Cerebellar cortex (tissue), 1 donor: ENCODE results near the gene ATXN1.
"Not testable (repeated sequence)": the region's sequence is repeated elsewhere in the genome, so short reads cannot be mapped to it uniquely, and the experiment has no call there.

ENCODE experiments used
- DNase-seq: peaks from one replicate; pipeline ENCODE4 v3.0.0-alpha.2; 2015; ENCODE audit warnings: low spot score

ATXN1 gene

DNA sequence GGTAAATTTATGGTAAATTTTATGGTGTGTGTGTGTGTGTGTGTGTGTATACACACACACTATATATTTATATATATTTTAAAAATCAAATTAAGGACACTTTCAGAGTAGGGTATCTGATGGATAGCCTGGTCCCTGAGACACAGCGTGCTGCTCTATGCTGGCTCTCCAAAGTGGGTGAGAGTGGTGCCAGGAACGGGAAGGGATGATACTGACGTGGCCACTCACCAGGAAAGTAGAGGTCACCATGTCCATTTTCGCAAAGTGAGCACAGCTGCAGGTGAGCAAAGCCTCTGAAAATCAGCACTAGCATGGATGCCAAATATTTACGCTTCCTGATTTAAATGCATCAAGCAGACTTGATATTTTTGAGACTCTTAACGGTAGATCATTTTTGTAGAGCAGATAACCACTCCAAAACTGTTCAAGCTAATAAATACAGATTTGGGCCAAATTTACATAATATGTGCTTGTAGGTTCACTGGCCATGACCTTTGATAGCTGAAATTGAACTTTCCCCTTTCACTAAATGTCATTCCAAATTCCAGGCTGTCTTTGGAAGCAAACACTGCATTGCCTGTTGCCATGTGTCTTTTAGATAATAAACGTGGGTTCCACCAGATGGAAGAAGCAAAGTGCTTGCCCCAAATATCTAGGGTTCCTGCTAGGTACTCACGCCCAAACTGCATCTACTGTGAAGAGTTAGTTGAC is 116.6 kb downstream of the ATXN1 start:
- DNase-seq, result no peak

DNA sequence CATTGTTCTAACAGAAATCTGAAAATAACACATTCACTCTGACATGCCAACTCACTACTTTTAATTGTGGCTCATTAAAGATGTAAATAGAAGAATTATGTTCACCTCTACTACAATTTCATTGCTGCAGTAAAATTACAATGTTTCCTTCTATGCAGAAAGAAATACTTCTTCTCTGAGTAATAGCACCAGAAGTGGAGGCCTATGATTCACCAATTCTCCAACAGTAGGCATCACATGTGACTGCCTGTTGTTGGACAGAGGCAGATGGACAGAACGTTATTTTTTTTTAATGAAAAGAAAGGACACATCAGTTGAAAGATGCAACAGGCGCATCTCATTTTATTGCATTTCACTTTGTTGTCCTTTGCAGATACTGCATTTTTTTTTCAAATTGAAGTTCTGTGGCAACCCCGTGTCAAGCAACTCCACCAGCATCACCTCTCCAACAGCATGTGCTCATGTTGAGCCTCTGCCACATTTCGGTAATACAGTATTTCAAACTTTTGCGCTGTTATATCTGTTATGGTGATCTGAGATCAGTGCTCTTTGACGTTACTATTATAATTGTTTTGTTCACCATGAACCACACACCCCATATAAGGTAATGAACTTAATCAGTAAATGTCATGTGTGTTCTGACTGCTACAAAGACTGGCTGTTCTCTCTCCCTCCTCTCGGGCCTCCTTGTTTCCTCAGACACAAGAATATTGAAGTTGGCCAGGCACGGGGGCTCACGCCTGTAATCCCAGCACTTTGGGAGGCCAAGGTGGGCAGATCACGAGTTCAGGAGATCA is 121.4 kb downstream of the ATXN1 start:
- DNase-seq, result no peak

DNA sequence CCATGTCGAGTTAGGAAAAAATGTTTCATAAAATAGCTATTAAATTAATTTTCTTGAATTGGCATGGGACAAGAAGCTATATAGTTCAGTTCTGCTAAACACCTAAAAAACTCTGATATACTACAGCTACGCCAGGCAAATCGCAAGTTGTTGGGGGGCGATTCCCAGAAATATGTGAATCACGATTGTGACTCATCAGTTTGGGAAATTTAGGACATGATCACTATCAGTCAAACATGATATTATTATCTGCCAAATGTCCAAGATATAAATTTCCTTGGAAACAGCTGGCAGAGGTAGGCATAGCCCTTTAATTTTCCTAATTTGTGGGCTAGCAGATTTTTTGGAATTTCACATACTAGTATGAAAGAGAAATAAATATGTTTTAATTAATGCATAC is 123.6 kb downstream of the ATXN1 start:
- DNase-seq, result no peak

DNA sequence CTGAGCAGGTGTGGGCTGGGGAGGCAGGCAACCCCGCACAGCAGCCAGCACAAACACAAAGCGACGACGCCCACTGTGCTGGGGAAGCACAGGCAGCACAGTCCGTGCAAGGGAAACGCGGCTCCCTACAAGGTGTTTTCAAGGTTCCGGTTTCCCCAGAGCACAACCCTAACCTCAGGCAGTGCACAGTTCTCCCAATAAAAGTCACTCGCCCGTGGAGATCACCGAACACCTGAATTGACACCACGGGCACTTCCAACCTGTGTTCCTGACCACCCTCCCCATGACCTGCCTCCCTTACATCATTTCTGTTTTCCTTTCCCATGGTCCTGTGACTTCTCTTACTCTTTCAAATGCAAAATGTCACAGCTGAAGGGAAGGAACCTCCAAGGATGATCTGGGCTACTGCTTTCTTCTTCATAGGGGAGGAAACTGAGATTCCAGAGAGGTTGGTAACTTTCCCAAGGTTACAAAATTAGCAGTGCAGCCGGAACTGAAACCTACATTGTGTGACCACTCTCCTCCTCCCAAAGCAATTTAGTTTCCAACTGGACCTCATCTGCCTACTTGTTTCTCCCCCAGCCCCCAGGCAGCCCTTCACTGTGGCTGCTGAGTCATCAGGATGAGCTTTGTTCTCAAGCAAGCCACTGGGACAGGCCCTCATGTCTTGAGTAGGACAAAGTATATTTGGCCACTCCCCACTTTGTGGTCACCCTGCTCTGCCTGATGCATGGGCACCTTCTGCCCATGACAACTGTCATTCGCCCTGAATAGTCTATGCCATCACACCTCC is 125.3 kb downstream of the ATXN1 start:
- DNase-seq, result no peak

DNA sequence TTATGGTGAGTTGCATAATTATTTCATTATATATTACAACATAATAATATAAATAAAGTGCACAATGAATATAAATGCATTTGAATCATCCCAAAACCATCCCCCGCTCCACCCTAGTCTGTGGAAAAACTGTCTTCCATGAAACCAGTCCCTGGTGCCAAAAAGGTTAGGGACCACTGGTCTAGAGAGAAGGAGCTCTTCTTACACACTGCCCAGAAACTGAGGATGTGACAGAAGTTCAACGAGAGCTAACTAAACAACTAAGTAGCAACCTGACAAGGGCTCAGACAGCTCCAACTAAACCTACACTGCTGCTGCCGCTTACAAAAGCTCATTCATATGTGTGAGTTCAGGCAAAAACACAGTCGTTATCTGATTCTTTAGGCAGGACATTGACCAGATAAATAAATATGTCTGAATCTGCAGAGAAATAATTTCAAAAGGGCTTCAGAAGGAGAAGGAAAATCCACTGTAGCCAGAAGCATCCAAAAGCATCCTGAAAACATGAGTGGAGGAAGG is 125.9 kb downstream of the ATXN1 start:
- no peak for DNase-seq

DNA sequence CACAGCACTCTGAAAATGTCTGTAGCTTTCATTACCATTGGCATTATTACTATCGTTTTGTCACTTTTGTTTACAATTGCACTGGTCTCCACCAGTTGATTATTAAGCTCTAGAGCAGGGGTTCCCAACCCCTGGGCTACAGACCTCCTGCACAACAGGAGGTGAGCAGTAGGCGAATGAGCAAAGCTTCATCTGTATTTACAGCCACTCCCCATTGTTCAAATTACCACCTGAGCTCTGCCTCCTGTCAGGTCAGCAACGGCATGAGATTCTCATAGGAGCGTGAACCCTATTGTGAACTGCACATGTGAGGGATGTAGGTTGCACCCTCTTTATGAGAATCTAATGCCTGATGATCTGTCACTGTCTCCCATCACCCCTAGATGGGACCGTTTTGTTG is 126.4 kb downstream of the ATXN1 start:
- DNase-seq, result no peak

DNA sequence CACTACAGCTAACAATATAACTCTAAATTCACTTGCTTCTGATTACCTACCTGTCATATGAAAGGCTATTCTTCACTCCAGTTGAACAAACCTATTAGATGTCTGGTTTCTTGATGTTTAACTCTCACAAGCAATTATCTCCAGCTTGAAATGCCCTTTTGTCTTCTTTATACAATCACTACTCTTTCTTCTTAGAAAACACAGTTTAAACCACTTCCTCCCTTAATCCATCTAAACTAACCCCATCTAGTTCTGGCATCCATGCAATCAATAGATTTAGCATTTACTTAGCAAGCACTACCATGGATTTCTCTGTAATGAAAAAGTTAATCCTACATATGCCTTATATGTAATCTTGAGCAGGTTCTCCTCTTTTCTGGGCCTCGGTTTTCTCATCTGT is 127.3 kb downstream of the ATXN1 start:
- DNase-seq, result no peak

DNA sequence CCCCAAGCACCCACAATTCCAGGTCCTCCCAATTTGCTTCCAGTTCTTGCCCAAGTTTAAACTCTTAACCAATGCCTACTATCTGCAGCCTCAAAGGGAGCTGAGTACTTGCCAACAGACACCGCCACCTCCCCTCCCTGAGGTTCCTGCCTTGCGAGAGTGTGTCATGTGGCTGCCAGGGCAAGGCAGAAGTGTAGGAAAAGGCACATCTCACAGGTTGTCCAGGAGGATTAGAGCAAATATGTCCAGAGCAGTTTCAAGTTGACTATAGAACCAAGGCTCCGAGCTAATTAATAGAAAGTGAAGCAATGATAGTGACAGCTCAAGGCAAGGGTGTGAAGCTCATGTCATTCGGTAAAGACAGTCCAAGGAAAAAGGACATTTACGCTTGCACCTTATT is 127.8 kb downstream of the ATXN1 start:
- DNase-seq, result no peak

DNA sequence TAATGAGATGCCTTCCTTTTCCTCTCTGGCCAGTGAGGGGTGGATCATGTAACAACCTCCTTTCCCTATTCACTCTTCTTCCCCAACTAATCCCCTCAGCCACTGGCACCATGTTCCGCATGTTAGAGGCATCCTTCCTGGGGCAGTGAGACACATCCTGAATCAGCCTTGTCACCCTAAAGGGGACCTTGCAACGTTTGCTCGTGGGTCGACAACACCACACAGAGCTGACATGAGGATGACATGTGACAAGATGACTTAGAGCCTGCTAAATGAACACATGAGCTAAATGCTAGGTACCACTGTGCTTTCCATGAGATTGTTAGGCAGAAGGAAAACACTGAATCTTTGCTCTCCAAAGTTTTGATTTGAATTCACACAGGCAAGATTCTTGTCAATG is 129.2 kb downstream of the ATXN1 start:
- no peak for DNase-seq

DNA sequence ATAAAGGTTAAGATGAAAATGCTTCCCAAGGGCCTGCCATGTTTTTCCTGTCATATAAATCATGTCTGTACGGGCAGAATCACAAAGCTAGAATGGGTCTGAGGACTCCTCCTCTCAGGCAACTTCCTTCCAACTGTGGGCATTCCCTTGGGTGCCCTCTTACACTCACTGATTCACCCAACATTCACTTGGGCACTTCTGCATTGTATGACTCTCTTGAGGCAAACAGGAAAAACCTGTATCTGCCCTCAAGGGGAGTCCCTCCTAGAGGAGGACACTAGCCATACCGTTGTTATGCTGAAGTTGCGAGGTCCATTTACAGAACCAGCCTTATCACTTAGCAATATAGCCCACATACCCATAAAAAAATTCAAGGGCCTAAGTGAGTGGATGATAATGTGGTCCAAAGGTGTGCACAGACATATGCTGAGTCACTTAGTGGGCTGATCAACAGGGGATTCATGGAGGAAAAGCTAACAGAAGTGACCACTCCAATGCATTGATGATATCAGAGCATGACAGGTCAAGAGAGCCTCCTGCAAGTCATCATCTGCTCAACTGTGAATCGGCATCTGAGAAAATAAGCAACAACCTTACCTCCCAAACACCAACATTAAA is 131.1 kb downstream of the ATXN1 start:
- no peak for DNase-seq

DNA sequence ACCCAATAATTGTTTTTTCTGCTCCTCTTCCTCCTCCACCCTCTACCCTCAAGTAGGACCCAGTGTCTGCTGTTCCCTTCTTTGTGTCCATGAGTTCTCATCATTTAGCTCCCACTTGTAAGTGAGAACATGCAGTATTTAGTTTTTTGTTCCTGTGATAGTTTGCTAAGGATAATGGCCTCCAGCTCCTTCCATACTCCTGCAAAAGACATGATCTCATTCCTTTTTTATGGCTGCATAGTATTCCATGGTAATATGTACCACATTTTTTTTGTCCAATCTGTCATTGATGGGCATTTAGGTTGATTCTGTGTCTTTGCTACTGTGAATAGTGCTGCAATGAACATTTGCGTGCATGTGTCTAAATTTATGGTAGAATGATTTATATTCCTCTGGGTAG is 132.7 kb downstream of the ATXN1 start:
- not testable (repeated sequence) for DNase-seq

DNA sequence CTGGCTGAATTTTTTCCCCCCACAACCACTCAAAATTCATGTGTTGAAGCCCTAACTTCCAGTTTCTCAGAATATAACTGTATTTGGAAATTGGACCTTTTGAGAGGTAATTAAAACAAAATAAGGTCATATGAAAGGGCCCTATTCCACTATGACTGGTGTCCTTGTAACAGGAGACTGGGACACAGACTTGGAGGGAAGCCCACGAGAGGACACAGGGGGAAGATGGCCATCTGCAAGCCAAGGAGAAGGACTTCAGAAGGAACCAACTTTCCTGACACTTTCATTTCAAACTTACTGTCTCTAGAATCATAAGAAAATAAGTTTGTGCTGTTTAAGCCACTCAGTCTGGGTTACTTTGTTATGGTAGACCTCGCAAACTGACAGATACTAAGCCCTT is 134.6 kb downstream of the ATXN1 start:
- DNase-seq, result no peak

DNA sequence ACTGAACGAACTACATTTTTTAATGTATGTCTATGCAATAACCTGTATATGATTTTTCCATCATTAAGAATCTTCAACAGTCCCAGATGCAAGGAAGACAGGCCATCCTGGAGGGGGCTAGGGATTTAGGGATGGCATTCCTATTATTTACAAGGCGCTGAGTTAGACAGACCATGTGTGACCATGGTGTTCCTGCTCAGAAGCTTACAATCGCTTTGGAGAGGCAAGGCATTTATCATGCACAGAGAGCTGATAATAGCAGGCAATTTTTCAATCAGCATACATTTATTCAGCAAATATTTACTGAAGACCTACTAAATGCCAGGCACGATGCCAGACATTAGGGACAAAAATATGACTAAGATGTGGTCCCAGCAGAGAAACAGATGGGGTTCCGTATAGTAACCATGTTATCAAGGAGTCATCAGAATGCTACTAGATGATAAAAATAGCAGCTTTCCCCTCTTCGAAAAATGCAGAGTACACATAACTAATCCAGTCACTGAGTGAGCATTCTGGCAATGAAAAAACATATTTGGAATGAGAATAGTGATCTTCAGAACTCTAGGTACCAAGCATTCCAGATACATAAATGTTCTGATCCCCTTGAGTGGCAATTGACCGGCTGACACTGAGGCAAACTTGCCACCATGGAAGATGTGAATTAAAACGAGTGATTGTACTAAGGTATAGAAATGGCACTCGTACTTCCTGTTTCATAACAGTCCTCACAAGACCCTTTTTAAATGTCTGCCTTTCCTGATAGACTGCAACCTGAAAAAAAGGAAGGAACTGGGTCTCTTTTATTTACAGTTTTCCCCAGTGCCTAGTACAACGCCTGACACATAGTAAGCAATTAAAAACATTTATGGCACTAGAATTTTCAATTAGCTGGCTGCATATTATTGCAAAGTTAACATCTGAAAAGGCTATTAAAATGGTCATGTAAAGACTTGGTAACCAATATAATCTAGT is 135.7 kb downstream of the ATXN1 start:
- DNase-seq, result no peak

DNA sequence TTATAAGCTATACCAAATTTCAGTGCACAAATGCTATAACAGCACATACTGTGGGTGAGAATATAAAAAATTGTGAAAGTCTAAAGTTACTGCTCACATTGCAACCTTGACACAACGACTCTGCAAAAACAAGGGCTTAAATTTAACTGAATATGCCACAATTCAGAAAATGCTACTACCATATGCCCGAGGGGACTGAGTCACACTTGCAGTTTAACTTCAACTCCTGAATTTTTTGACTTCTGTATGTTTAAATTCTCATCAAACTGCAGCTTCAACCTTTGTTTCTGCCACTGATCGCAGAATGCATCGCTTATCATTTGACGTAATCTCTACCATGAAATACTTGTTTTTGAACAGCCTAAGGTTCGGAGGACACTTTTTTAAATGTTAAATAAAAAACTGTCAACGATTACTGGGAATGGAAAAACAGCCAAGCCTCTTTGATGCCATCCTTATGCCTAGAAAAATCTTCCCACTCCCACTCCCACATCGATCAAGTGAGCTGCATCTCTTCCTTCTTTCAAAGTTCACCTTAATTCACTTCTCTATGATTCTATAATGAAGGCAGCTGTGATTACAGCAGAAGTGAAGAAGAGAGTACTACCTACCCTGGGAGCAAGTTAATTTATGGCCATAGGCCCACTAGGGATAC is 136.5 kb downstream of the ATXN1 start:
- DNase-seq, result no peak

DNA sequence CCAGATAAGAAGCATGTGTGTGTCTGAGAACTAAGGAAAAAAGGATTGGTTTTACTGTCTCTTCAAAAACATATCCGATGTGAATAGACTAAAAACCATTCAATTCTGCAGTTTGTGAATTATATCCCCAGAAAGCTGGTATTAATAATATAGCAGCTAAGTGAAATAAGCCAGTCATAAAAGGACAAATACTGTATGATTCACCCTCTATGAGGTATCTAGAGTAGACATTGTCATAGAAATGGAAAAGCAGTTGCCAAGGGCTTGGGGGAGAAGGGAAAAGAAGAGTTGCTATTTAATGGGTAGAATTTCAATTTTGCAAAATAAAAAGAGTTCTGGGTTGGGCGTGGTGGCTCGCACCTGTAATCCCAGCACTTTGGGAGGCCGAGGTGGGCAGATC is 137.5 kb downstream of the ATXN1 start:
- no peak for DNase-seq

DNA sequence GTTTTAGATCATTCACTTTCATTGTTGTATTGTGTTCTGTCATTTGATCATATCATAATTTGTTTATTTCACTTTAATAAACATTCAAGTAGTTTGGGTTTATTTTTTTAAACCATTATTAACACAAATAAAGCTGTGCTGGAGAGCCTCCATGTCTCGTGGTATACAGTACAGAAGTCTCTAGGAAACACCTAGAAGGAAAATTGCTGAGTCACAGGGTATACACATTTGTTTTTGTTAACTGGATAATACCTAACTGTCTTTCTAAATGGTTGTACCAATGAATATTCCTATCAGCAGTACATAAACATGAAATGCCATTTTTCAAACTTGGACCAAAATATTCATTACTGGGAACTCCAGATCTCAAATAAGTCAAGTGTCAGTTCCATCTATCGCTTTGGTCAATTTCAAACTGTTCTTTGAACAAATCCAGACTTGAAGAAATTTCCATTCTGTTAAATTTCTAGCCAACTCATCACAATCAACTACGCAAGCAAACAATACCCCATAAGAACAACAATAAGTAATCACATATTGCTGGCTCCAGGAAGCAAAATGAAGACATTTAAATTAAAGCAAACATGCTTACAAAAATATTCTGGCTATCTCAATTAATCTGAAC is 138.1 kb downstream of the ATXN1 start:
- no peak for DNase-seq

DNA sequence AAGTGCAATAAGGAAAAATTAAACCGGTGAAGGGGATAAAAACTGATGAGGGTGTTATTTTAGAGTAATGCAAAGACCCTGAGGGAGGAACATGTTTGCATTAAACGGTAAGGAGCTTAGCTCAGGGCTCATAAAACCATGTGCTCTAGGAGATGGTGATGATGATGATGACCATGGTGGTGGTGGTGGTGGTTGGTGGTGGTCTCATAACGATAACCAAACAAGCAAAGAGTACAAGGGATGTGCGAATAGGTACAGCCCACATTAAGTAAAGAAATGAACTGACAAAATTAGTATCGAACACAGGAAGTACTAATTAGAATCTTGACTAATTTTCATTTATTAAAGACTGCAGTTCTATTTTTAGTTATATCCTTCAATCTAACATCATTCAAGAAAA is 139.1 kb downstream of the ATXN1 start:
- no peak for DNase-seq

DNA sequence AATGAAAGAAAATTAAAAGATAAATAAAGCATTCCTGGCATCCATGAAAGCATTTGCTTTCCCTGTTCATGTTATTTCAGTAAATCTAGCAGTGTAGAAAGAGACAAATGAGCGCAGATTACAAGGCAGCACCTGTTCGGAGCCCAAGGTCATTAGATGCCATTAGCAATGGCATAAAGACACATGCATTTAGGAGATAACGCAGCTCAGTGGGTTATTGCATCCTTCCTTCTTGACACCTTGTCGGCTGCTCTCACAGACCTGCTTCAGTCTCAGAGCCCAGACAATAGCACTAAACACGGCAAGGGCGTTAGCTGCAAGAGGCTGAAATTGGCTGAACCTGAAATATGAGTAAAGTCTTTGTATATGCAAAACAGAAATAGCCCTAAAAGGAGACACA is 140.3 kb downstream of the ATXN1 start:
- no peak for DNase-seq

DNA sequence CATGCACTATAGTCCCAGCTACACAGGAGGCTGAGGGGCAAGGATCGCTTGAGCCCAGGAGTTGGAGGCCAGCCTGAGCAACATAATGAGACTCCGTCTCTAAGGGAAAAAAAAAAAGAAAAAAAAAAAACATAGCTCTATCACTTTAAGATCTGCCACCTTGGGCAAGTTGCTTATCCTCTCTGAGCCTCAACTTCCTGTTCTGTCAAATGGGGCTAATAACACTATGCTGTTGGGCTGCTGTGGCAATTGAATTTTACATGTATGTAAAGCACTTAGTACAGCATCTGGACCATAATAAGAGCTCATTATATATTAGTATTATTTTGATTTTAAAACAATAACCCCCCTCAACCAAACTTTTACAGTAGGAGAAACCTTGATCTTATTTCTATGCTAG is 141.5 kb downstream of the ATXN1 start:
- no peak for DNase-seq

DNA sequence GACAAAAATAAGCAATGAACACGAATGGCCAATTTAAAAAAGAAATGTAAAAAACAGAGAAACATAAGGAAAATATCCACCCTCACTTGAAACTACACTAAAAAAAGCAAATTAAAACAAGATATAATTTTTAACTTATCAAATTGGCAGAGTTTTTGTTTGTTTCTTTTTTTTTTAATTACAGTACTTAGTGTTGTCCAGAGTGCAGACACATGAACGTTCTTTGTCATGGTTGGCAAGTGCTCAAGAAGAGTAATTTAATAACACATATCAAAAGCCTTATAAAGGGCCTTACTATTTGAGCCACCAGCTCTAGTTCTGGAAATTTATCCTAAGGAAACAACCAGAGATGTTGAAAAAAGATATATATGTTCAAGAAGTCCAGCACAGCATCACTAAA is 142.3 kb downstream of the ATXN1 start:
- DNase-seq, result no peak
